ENCODE results near the gene SF3B4. TPM values are rescaled to one million over a fixed set of nuclear protein-coding genes. Genes with fewer than 3 reads are reported as not detected.
A peak's percentile ranks its signal among the peaks of the same experiment; 100 is the strongest.

SF3B4 gene
- total RNA-seq, 1 experiment from 2014 or later: 120 TPM

GRCh38 chr1:149936992-149937705 lies 9.5 kb upstream of the SF3B4 start:
- in situ Hi-C loops (cut with HindIII; ENCODE audit: low pct_unique_long_range_greater_than_20kb, low sequenced_read_pairs) (no loop called here), intact Hi-C loops (cut with micrococcal nuclease; ENCODE audit: unreplicated experiment) (no loop called here)
- no peak for TF ChIP-seq TCF7L2 (IDR thresholded peaks at IDR 0.05; ENCODE audit: low read depth, low read length)
- 0 out of 2 replicates have a peak, but pooled peaks have one; percentile 0 for TF ChIP-seq SIN3A (IDR thresholded peaks at IDR 0.05; ENCODE audit: borderline replicate concordance, insufficient read depth, low read depth, low read length)
- TF ChIP-seq, protein P1, sequence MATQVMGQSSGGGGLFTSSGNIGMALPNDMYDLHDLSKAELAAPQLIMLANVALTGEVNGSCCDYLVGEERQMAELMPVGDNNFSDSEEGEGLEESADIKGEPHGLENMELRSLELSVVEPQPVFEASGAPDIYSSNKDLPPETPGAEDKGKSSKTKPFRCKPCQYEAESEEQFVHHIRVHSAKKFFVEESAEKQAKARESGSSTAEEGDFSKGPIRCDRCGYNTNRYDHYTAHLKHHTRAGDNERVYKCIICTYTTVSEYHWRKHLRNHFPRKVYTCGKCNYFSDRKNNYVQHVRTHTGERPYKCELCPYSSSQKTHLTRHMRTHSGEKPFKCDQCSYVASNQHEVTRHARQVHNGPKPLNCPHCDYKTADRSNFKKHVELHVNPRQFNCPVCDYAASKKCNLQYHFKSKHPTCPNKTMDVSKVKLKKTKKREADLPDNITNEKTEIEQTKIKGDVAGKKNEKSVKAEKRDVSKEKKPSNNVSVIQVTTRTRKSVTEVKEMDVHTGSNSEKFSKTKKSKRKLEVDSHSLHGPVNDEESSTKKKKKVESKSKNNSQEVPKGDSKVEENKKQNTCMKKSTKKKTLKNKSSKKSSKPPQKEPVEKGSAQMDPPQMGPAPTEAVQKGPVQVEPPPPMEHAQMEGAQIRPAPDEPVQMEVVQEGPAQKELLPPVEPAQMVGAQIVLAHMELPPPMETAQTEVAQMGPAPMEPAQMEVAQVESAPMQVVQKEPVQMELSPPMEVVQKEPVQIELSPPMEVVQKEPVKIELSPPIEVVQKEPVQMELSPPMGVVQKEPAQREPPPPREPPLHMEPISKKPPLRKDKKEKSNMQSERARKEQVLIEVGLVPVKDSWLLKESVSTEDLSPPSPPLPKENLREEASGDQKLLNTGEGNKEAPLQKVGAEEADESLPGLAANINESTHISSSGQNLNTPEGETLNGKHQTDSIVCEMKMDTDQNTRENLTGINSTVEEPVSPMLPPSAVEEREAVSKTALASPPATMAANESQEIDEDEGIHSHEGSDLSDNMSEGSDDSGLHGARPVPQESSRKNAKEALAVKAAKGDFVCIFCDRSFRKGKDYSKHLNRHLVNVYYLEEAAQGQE (IDR thresholded peaks at IDR 0.05; ENCODE audit: insufficient read depth in 1 of 2, low read depth in 2 of 2, low read length in 1 of 2): no peak
- POLR2A ChIA-PET: no interaction called here
- Histone ChIP-seq H3K36me3 (ENCODE audit: control insufficient read depth, insufficient read depth, low read length) (no peaks in the 10 kb centered on the region), H3K4me3 (ENCODE audit: low read depth in 2 of 2, low read length in 2 of 2) (peak overlapping the region; percentile 68 to 94), H3K27me3 (ENCODE audit: control insufficient read depth, insufficient read depth, low read length) (no peaks in the 10 kb centered on the region), H3K27ac (ENCODE audit: low read length) (peak overlapping the region; percentile 91), H3K4me1 (ENCODE audit: control insufficient read depth, insufficient read depth, low read length) (peaks cover 51% of the 10 kb centered on the region), H3K9me3 (ENCODE audit: control insufficient read depth, insufficient read depth, low read depth, low read length) (no peaks in the 10 kb centered on the region)
- CTCF ChIA-PET: interaction anchor here (0.9 kb wide), 1 partner anchor 49 kb away, joined by 4 read pairs; no protein-coding TSS in a partner anchor
- ATAC-seq (peak; percentile 64), DNase-seq (ENCODE audit: low read depth, low spot score) (no peak)
- no TSS peak for BruUV-seq (replicated peaks)

GRCh38 chr1:149936170-149936991 lies 8.8 kb upstream of the SF3B4 start, which contains the start of gene MTMR11:
Gene MTMR11 (minus strand): TSS chr1:149936879. CDS start chr1:149936647, 232 bp downstream.
- Histone ChIP-seq H3K4me1 (ENCODE audit: control insufficient read depth, insufficient read depth, low read length) (peaks cover 47% of the 10 kb centered on the region), H3K27me3 (ENCODE audit: control insufficient read depth, insufficient read depth, low read length) (no peaks in the 10 kb centered on the region), H3K9me3 (ENCODE audit: control insufficient read depth, insufficient read depth, low read depth, low read length) (no peaks in the 10 kb centered on the region), H3K36me3 (ENCODE audit: control insufficient read depth, insufficient read depth, low read length) (no peaks in the 10 kb centered on the region), H3K4me3 (ENCODE audit: low read depth in 2 of 2, low read length in 2 of 2) (peak within 1 kb of the TSS; percentile 68 to 94), H3K27ac (ENCODE audit: low read length) (peak within 1 kb of the TSS; percentile 91)
- intact Hi-C loops (cut with micrococcal nuclease; ENCODE audit: unreplicated experiment): no loop called here
- ATAC-seq (peak; percentile 76), DNase-seq (ENCODE audit: low read depth, low spot score) (no peak)
- in situ Hi-C loops (cut with HindIII; ENCODE audit: low pct_unique_long_range_greater_than_20kb, low sequenced_read_pairs): no loop called here
- BruUV-seq (replicated peaks): no TSS peak
- CTCF ChIA-PET: no interaction called here
- POLR2A ChIA-PET: no interaction called here
- TF ChIP-seq SIN3A (IDR thresholded peaks at IDR 0.05; ENCODE audit: borderline replicate concordance, insufficient read depth, low read depth, low read length) (no peak), POLR2AphosphoS5 (IDR thresholded peaks at IDR 0.05; ENCODE audit: low read depth, low read length) (no peak), TCF7L2 (IDR thresholded peaks at IDR 0.05; ENCODE audit: low read depth, low read length) (no peak)

DNA sequence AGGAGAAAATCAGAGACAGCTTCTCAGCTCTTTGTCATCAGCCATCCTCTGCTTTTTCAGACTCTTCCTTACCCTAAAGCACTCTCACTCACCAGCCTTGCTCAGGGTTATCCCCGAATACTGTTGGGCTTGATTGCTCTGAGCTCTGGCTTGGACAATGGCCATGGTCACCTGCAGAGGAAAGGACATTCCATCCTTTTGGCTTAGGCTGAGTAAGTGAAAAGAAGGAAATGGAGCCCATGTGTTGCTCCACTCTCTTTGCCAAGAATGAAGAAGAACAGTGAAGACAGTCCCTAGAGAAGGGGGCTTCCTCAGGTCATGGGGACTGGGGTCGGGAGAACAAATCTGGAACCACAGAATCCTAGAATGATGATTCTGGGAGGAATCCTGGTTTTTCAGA lies 6.8 kb upstream of the SF3B4 start:
- ChIA-PET CTCF (no interaction called here), POLR2A (no interaction called here)
- Histone ChIP-seq H3K9me3 (ENCODE audit: control insufficient read depth, insufficient read depth, low read depth, low read length) (no peaks in the 10 kb centered on the region), H3K36me3 (ENCODE audit: control insufficient read depth, insufficient read depth, low read length) (no peaks in the 10 kb centered on the region), H3K27me3 (ENCODE audit: control insufficient read depth, insufficient read depth, low read length) (no peaks in the 10 kb centered on the region), H3K27ac (ENCODE audit: low read length) (no peak overlapping the region; the same call in 1 of the 2 replicates), H3K4me3 (ENCODE audit: low read depth in 2 of 2, low read length in 2 of 2) (no peak overlapping the region), H3K4me1 (ENCODE audit: control insufficient read depth, insufficient read depth, low read length) (peaks cover 29% of the 10 kb centered on the region)
- BruUV-seq (replicated peaks): no TSS peak
- in situ Hi-C loops (cut with HindIII; ENCODE audit: low pct_unique_long_range_greater_than_20kb, low sequenced_read_pairs) (no loop called here), intact Hi-C loops (cut with micrococcal nuclease; ENCODE audit: unreplicated experiment) (no loop called here)
- DNase-seq (ENCODE audit: low read depth, low spot score): no peak
- no peak for ATAC-seq
- TF ChIP-seq CTCF (IDR thresholded peaks at IDR 0.05) (no peak), POLR2AphosphoS5 (IDR thresholded peaks at IDR 0.05; ENCODE audit: low read depth, low read length) (no peak), SIN3A (IDR thresholded peaks at IDR 0.05; ENCODE audit: borderline replicate concordance, insufficient read depth, low read depth, low read length) (no peak), TCF7L2 (IDR thresholded peaks at IDR 0.05; ENCODE audit: low read depth, low read length) (no peak)
- TF ChIP-seq, protein P1 (IDR thresholded peaks at IDR 0.05; ENCODE audit: insufficient read depth in 1 of 2, low read depth in 2 of 2, low read length in 1 of 2): no peak
